BLaER1 treated with 17β-estradiol and CSF1 and Interleukin-3, amounts not matched to agents 10 nM and 100 nM (cell line): ENCODE data around the gene ACTL6B.

ENCODE experiments used
- H3K27ac ChIP-seq, 11 experiments: shearing (Covaris generic); formaldehyde crosslinking; 2 replicates each; pipeline ENCODE4 v1.8.1; 2022
- H3K27me3 ChIP-seq, 11 experiments: shearing (Covaris generic); formaldehyde crosslinking; 2 replicates each; pipeline ENCODE4 v1.8.1; 2022
- H3K36me3 ChIP-seq, 11 experiments: shearing (Covaris generic); formaldehyde crosslinking; 2 replicates each; pipeline ENCODE4 v1.8.1; 2022
- H3K4me1 ChIP-seq, 10 experiments: shearing (Covaris generic); formaldehyde crosslinking; 2 replicates each; pipeline ENCODE4 v1.8.1; 2022
- H3K4me2 ChIP-seq, 11 experiments: shearing (Covaris generic); formaldehyde crosslinking; 2 replicates each; pipeline ENCODE4 v1.8.1; 2022
- H3K4me3 ChIP-seq, 10 experiments: shearing (Covaris generic); formaldehyde crosslinking; 2 replicates each; pipeline ENCODE4 v1.8.1; 2022
- H3K9ac ChIP-seq, 11 experiments: shearing (Covaris generic); formaldehyde crosslinking; 2 replicates each; pipeline ENCODE4 v1.8.1; 2022
- H3K9me3 ChIP-seq, 11 experiments: shearing (Covaris generic); formaldehyde crosslinking; replicated peaks in 1 of 11; 2 replicates each; pipeline ENCODE4 v1.8.1; 2022
- H4K20me1 ChIP-seq, 11 experiments: shearing (Covaris generic); formaldehyde crosslinking; 2 replicates each; pipeline ENCODE4 v1.8.1; 2022
- Cebpa-rat ChIP-seq, 11 experiments: shearing (Covaris generic); IDR thresholded peaks; 2 replicates each; pipeline ENCODE4 v1.8.1; 2022

The ACTL6B gene

DNA sequence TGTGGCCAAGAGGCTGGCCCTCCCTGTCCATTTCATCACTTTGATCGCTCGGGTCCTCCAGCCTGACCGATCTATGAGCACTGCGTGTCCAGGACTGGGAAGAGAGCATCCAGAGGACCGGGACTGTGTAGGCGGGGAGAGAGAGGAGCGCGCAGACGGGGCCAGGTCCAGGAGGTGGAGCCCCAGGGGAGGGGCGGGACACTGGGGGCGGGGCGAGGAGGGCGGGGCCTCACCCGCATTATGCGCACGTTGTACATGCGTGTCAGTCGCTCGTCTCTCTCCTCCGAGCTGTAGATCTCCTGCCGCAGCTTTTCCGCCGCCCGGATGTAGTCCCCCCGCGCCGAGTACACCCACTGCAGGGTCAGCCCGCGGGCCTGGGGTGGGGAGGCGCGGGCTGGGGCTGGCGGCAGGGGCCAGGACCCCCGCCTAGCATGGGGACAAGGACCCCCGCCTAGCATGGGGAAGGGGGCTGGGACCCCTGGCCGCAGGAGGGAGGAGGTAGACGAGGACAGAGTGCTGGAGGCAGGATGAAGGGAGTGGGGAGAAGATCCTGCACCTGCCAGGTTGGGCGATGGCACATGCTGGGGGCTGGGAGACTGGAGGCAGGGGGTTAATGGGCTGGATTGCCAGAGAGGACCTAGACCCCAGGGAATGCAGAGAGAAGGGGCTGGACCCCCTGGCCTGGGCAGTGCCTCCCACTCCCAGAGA lies 29.6 kb downstream of the ACTL6B start:
- Histone ChIP-seq H3K9me3 (no peaks in the 10 kb centered on the region), H3K36me3 (peaks cover 0 to 43% (median 14%) of the 10 kb centered on the region in 11 experiments; a peak in 15 of 22 replicates), H3K27ac (peak overlapping the region in 9 of 11 experiments; percentile 65 to 80 (median 75); a peak in 18 of 22 replicates), H3K27me3 (no peaks in the 10 kb centered on the region), H3K9ac (peak overlapping the region; percentile 68 to 81 (median 73)), H3K4me2 (peak overlapping the region; percentile 88 to 99 (median 97)), H3K4me1 (peaks cover 17 to 58% (median 49%) of the 10 kb centered on the region in 10 experiments), H4K20me1 (no peaks in the 10 kb centered on the region), H3K4me3 (peak overlapping the region; percentile 44 to 69 (median 60))
- no peak for TF ChIP-seq Cebpa-rat (IDR thresholded peaks at IDR 0.05)

DNA sequence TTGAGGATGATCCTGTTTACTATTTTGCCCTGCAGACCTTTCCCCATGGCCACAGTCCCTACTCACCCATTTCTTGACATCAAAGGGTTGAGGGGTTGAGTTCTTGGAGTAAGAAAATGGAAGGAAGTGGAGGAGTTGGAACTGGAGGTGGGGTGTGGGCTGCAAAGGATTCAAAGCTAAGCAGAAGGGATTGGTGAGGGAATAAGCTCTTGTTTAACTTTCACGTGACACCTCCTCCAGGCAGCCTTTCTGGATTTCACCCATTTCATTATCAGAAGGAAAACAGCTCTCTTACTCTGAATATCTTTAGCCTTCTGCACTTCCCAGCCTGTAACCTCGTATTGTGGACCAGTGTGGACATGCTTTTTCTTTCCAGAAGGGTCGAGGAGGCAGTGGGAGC lies 30.2 kb downstream of the ACTL6B start:
- no peak overlapping the region for H3K27ac ChIP-seq
- H3K36me3 ChIP-seq: peaks cover 0 to 43% (median 17%) of the 10 kb centered on the region in 11 experiments; a peak in 17 of 22 replicates
- no peaks in the 10 kb centered on the region for H3K9me3 ChIP-seq
- peak overlapping the region; percentile 51 to 99 (median 97); a peak in 18 of 22 replicates for H3K4me2 ChIP-seq
- no peak for TF ChIP-seq Cebpa-rat (IDR thresholded peaks at IDR 0.05)
- H4K20me1 ChIP-seq: no peaks in the 10 kb centered on the region
- peaks cover 16 to 52% (median 43%) of the 10 kb centered on the region in 10 experiments for H3K4me1 ChIP-seq
- H3K27me3 ChIP-seq: no peaks in the 10 kb centered on the region
- H3K4me3 ChIP-seq: peak overlapping the region in 7 of 10 experiments; percentile 31 to 69 (median 60); a peak in 10 of 20 replicates
- peak overlapping the region in 2 of 11 experiments; percentile 23 to 80; a peak in 2 of 22 replicates for H3K9ac ChIP-seq

DNA sequence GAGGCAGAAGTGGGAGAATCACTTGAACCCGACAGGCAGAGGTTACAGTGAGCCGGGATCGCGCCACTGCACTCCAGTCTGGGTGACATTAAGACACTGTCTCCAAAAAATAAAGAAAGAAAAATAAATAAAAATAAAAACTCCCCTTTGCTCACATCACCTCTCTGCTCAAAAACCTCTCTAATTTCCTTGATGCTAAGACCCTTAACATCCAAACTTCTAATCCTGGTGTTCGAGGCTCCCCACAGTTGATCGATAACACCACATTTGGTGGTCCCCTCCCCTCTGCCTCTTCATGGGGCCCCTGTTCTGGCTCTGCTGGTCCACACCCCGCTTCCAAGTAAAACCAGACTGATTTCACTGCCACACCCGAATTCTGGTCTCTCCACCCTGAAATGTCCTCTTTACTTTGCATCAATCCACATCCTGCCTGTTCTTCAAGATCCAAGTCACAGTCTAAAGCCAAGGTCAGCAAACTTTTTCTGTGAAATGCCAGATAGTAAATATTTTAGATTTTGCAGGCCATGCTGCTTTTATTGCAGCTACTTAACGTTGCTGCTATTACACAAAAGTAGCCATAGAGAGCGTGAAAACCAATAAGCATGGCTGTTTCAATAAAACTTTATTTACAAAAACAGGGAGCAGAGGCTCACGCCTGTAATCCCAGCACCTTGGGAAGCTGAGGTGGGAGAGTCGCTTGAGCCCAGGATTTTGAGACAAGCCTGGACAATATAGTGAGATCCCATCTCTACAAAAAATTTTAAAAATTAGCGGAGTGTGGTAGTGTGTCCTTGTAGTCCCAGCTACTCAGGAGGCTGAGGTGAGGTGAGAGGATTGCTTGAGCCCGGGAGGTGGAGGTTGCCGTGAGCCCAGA lies 32.1 kb downstream of the ACTL6B start:
- Histone ChIP-seq H3K27ac (no peak overlapping the region), H3K36me3 (peaks cover 0 to 49% (median 20%) of the 10 kb centered on the region in 11 experiments; a peak in 20 of 22 replicates), H3K4me2 (peak overlapping the region in 3 of 11 experiments; percentile 5 to 39 (median 24); a peak in 3 of 22 replicates), H3K27me3 (no peaks in the 10 kb centered on the region), H3K9me3 (no peaks in the 10 kb centered on the region), H3K4me3 (no peak overlapping the region), H4K20me1 (no peaks in the 10 kb centered on the region), H3K9ac (no peak overlapping the region), H3K4me1 (peaks cover 16 to 38% (median 24%) of the 10 kb centered on the region in 10 experiments)
- TF ChIP-seq Cebpa-rat (IDR thresholded peaks at IDR 0.05): no peak

DNA sequence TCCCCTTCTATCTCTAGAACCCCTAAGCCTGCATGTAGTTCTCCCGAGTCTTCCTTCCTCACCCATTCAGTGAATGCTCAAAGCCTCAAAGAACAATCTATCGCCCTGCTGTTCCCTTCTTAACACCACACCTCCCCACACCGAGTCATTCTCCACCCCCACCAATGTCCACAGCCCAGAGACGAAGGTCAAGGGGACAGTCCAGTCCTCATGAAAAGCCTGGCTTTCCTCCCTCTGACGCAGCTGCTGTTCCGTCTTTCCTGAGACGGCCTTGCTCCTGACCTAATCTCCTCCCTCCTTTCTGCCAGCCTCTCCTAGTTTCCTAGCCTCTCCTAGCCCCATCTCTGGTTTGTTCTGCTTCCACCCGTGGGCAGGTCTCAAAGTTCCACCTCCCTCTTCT lies 34.7 kb downstream of the ACTL6B start:
- H3K4me2 ChIP-seq: no peak overlapping the region
- no peak for TF ChIP-seq Cebpa-rat (IDR thresholded peaks at IDR 0.05)
- H3K27me3 ChIP-seq: no peaks in the 10 kb centered on the region
- no peaks in the 10 kb centered on the region for H3K9me3 ChIP-seq
- peaks cover 0 to 24% (median 7%) of the 10 kb centered on the region in 10 experiments; a peak in 13 of 20 replicates for H3K4me1 ChIP-seq
- peaks cover 0 to 30% (median 16%) of the 10 kb centered on the region in 11 experiments; a peak in 17 of 22 replicates for H3K36me3 ChIP-seq
- H3K9ac ChIP-seq: peak overlapping the region in 2 of 11 experiments; percentile 13 to 37; a peak in 1 of 22 replicates
- no peak overlapping the region for H3K4me3 ChIP-seq
- no peak overlapping the region for H3K27ac ChIP-seq
- H4K20me1 ChIP-seq: no peaks in the 10 kb centered on the region

DNA sequence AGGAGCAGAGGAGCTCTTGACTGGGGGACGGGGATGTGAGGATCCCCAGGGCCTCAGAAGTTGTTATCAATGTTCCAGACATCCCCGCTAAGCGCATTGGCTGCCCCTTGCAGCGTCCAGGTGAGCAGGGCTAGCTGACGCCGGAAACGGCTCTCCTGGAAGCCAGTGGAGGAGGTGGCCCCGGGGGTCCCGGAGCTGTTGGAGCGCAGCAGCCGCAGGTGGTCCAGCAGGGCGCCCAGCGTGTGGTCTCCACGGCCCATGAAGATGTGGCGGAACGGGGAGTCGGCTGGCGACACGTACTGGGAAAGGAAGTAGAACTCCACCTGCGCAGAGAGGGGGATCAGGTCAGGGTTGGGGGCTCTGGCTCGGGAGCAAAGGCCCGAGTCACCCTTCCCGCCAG lies 35.4 kb downstream of the ACTL6B start:
- TF ChIP-seq Cebpa-rat (IDR thresholded peaks at IDR 0.05): no peak
- Histone ChIP-seq H3K4me3 (no peak overlapping the region), H3K36me3 (peaks cover 0 to 36% (median 16%) of the 10 kb centered on the region in 11 experiments; a peak in 19 of 22 replicates), H4K20me1 (no peaks in the 10 kb centered on the region), H3K27me3 (no peaks in the 10 kb centered on the region), H3K4me2 (no peak overlapping the region), H3K9me3 (no peaks in the 10 kb centered on the region), H3K27ac (no peak overlapping the region), H3K9ac (0 out of 22 replicates have a peak overlapping the region, but pooled peaks of 1 of the 11 experiments have one; percentile 5), H3K4me1 (peaks cover 0 to 19% (median 6%) of the 10 kb centered on the region in 10 experiments; a peak in 9 of 20 replicates)

DNA sequence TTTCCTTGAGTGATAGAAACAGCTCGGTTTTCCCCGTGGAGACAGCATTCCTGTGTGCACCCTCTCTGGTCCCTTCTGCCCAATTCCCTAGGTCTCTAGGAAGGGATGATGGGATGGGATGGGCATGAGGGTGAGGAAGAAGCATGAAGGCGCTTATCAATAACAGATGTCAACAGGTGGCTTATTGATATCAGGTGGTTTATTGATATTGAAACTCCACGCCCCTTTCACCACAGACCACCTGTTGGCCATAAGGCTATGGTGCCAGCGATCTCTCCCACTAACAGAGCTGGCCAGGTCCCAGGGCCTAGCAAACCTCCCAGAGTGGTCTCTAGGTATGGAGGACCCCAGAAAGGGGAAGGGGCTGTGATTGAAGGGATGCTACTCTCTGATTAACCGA lies 36.0 kb downstream of the ACTL6B start:
- peaks cover 0 to 16% (median 6%) of the 10 kb centered on the region in 10 experiments; a peak in 13 of 20 replicates for H3K4me1 ChIP-seq
- H3K27ac ChIP-seq: no peak overlapping the region
- H3K4me3 ChIP-seq: no peak overlapping the region
- H3K27me3 ChIP-seq: no peaks in the 10 kb centered on the region
- no peak for TF ChIP-seq Cebpa-rat (IDR thresholded peaks at IDR 0.05)
- 0 out of 22 replicates have a peak overlapping the region, but pooled peaks of 1 of the 11 experiments have one; percentile 5 for H3K9ac ChIP-seq
- no peaks in the 10 kb centered on the region for H3K9me3 ChIP-seq
- H3K36me3 ChIP-seq: peaks cover 0 to 37% (median 16%) of the 10 kb centered on the region in 11 experiments; a peak in 19 of 22 replicates
- no peaks in the 10 kb centered on the region for H4K20me1 ChIP-seq
- no peak overlapping the region for H3K4me2 ChIP-seq

DNA sequence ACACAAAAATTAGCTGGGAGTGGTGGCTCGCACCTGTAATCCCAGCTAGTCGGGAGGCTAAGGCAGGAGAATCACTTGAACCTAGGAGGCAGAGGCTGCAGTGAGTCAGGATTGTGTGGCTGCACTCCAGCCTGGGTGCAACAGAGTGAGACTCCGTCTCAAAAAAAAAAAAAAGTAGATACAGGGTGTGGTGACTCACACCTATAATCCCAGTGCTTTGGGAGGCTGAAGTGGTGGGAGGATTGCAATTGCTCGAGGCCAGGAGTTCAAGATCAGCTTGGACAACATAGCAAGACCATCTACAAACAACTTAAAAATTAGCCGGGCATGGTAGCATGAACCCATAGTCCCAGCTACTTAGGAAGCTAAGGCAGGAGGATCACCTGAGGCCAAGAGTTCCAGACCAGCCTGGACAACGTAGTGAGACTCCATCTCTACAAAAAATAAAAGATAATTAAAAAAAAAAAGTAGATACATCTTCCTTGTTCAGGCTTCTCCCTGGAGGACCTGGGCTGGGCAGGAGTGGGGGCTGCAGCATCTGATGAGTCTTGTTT lies 41.9 kb downstream of the ACTL6B start:
- Histone ChIP-seq H3K9me3 (no peaks in the 10 kb centered on the region), H3K4me3 (peak overlapping the region in 3 of 10 experiments; percentile 76 to 92 (median 84); a peak in 2 of 20 replicates), H3K27me3 (no peaks in the 10 kb centered on the region), H3K4me2 (peak overlapping the region; percentile 89 to 100 (median 98)), H3K9ac (peak overlapping the region in 6 of 11 experiments; percentile 74 to 86 (median 84); a peak in 7 of 22 replicates), H3K4me1 (peaks cover 18 to 37% (median 31%) of the 10 kb centered on the region in 10 experiments), H3K27ac (peak overlapping the region in 3 of 11 experiments; percentile 22 to 80 (median 34); a peak in 4 of 22 replicates), H4K20me1 (no peaks in the 10 kb centered on the region), H3K36me3 (peaks cover 0 to 16% (median 0%) of the 10 kb centered on the region in 11 experiments; a peak in 4 of 22 replicates)
- no peak for TF ChIP-seq Cebpa-rat (IDR thresholded peaks at IDR 0.05)

DNA sequence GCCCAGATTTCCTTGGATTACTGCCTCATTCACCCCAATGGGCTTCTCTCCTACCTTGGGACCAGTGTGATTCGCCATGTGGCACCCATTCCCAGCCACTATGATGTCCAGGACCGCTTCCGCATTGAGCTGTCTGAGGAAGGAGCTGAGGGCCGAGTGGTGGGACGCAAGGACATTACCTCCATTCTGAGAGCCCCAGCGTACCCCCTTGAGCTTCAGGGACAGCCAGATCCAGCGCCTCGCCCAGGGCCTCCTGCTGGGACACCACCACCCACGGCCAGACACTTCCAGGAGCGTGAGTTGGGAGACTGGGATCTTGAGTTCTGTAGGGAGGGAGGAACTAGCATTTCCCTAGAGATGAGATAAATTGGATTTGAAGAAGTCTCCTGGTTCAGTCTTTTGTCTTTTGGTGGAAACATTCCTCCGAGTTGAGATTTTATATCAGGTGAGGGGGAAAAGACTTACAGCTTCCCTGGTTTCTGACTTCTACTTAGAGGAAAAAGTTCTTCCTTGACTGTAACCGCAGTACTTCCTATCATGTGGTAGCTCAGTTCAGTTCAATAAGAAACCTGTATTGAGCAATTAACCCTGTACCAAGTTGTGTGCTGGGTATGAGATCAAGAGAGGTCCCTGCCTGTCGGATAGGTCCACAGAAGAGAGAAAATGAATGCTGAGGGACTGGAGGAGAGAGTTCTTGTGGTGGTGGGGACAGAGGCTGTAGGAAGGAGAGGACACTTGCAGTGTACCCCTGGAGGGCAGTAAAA lies 42.7 kb downstream of the ACTL6B start:
- Histone ChIP-seq H3K9ac (peak overlapping the region; percentile 74 to 90 (median 83); a peak in 20 of 22 replicates), H3K4me3 (peak overlapping the region; percentile 71 to 92 (median 82)), H3K9me3 (no peaks in the 10 kb centered on the region)

More for the DNA sequence above, 42.7 kb downstream of the ACTL6B start:
- Histone ChIP-seq H3K4me1 (peaks cover 18 to 37% (median 31%) of the 10 kb centered on the region in 10 experiments), H3K27me3 (no peaks in the 10 kb centered on the region), H3K36me3 (peaks cover 0 to 15% (median 0%) of the 10 kb centered on the region in 11 experiments; a peak in 4 of 22 replicates), H3K4me2 (peak overlapping the region; percentile 89 to 100 (median 98)), H4K20me1 (no peaks in the 10 kb centered on the region), H3K27ac (peak overlapping the region in 8 of 11 experiments; percentile 9 to 80 (median 28); a peak in 10 of 22 replicates)
- TF ChIP-seq Cebpa-rat (IDR thresholded peaks at IDR 0.05): no peak; a peak in 1 of 22 replicates
